ENCODE data around the gene DGKH. TPM values are rescaled to one million over a fixed set of nuclear protein-coding genes. Genes with fewer than 3 reads are reported as not detected.

DGKH gene
- polyA plus RNA-seq, 1 donor from 2014 or later: 3.5 TPM

DNA sequence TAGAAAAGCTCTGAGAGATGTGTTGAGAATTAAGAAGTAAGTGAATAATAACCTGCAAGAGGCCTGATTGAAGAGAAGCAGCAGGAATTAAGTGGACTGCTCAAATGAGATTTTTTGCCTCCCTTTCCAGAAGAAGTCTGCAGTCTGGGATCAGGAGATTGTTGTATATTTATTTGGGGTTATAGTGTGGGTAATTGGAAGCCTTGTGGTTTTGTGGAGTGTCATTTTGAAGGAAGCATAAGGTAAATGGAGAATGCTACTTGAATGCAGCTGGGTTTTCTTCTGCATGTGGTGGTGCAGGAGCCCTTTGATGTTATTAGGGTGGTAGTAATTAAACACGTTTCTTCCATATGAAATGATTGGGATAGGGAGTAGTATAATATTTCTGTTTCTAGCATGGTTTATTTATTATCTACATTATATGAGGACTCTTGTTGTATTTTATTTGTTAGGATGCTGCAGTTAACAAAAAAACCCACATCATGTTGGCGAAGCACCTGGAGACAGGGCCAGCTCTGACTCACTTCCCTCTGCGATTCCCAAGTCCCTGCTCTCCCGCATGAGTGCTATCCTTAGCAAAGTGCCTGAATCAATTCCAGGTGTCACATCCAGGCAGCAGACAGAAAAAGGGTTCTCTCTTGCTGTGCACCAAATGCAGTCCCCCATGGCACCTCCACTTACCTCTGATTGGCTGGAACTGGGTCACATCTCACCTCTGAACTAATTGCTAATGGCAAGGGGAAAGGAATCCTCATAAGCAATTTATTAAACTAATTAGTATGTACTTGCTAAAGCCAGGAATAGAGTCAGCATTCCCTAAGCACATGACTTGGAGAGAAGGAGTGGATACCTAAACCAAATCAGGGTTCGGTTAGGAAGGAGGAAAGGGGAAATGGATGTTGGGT, 54.8 kb downstream of the DGKH start:
- H3K36me3 ChIP-seq (ENCODE audit: insufficient read depth, low read length): no peaks in the 10 kb centered on the region
- no peak overlapping the region for H3K9ac ChIP-seq (ENCODE audit: low read length)
- no peak overlapping the region for H3K4me2 ChIP-seq (ENCODE audit: low read length)
- H3F3A ChIP-seq (ENCODE audit: insufficient read depth, low read length, poor library complexity, severe bottlenecking): no peaks in the 10 kb centered on the region
- no peaks in the 10 kb centered on the region for H3K9me2 ChIP-seq (ENCODE audit: insufficient read depth, low read length)
- no peaks in the 10 kb centered on the region for H4K20me1 ChIP-seq (ENCODE audit: insufficient read depth)
- H3K27me3 ChIP-seq (ENCODE audit: insufficient read depth, low read depth, low read length): no peaks in the 10 kb centered on the region
- no peak for TF ChIP-seq MXI1 (conservative IDR thresholded peaks at IDR 0.05; ENCODE audit: poor library complexity, severe bottlenecking)
- TF ChIP-seq, protein P1, sequence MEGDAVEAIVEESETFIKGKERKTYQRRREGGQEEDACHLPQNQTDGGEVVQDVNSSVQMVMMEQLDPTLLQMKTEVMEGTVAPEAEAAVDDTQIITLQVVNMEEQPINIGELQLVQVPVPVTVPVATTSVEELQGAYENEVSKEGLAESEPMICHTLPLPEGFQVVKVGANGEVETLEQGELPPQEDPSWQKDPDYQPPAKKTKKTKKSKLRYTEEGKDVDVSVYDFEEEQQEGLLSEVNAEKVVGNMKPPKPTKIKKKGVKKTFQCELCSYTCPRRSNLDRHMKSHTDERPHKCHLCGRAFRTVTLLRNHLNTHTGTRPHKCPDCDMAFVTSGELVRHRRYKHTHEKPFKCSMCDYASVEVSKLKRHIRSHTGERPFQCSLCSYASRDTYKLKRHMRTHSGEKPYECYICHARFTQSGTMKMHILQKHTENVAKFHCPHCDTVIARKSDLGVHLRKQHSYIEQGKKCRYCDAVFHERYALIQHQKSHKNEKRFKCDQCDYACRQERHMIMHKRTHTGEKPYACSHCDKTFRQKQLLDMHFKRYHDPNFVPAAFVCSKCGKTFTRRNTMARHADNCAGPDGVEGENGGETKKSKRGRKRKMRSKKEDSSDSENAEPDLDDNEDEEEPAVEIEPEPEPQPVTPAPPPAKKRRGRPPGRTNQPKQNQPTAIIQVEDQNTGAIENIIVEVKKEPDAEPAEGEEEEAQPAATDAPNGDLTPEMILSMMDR (IDR thresholded peaks at IDR 0.05; ENCODE audit: poor library complexity, severe bottlenecking): no peak
- TF ChIP-seq EP300 (conservative IDR thresholded peaks at IDR 0.05; ENCODE audit: poor library complexity, severe bottlenecking): no peak
- TF ChIP-seq TAF1 (IDR thresholded peaks at IDR 0.05; ENCODE audit: low read depth): no peak
- TF ChIP-seq, protein P2, sequence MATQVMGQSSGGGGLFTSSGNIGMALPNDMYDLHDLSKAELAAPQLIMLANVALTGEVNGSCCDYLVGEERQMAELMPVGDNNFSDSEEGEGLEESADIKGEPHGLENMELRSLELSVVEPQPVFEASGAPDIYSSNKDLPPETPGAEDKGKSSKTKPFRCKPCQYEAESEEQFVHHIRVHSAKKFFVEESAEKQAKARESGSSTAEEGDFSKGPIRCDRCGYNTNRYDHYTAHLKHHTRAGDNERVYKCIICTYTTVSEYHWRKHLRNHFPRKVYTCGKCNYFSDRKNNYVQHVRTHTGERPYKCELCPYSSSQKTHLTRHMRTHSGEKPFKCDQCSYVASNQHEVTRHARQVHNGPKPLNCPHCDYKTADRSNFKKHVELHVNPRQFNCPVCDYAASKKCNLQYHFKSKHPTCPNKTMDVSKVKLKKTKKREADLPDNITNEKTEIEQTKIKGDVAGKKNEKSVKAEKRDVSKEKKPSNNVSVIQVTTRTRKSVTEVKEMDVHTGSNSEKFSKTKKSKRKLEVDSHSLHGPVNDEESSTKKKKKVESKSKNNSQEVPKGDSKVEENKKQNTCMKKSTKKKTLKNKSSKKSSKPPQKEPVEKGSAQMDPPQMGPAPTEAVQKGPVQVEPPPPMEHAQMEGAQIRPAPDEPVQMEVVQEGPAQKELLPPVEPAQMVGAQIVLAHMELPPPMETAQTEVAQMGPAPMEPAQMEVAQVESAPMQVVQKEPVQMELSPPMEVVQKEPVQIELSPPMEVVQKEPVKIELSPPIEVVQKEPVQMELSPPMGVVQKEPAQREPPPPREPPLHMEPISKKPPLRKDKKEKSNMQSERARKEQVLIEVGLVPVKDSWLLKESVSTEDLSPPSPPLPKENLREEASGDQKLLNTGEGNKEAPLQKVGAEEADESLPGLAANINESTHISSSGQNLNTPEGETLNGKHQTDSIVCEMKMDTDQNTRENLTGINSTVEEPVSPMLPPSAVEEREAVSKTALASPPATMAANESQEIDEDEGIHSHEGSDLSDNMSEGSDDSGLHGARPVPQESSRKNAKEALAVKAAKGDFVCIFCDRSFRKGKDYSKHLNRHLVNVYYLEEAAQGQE (IDR thresholded peaks at IDR 0.05; ENCODE audit: borderline replicate concordance): no peak
- no peak for TF ChIP-seq POLR2AphosphoS5 (IDR thresholded peaks at IDR 0.05)
- no peak for TF ChIP-seq SMC3 (conservative IDR thresholded peaks at IDR 0.05; ENCODE audit: poor library complexity)
- no peak overlapping the region for H3K4me3 ChIP-seq (ENCODE audit: low read length)
- no peaks in the 10 kb centered on the region for H3K79me2 ChIP-seq (replicated peaks; ENCODE audit: insufficient read depth, low read length)
- H3K27ac ChIP-seq (ENCODE audit: low read length): no peak overlapping the region
- H3K9me3 ChIP-seq (ENCODE audit: low read length): no peaks in the 10 kb centered on the region
- no peak overlapping the region for H2AFZ ChIP-seq (ENCODE audit: low read depth, low read length)

DNA sequence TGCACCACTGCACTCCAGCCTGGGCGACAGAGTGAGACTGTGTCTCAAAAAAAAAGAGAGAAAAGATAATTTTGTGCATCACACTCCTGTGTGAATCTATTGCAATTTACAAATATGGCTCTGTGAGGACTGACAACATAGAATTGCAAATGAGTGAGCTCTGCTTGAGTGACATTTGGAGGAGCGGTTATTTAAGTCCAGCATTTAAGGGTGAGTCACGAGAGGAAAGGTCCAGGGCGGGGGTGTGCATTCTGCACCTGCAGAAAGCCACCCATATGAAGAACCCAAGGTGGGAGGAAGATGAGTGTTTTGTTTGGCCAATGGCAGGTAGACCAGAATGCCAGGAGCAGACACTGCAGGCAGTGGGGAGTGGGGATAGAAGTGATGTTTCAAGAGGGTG, 58.5 kb downstream of the DGKH start:
- no peaks in the 10 kb centered on the region for H3F3A ChIP-seq (ENCODE audit: insufficient read depth, low read length, poor library complexity, severe bottlenecking)
- TF ChIP-seq, protein P1 (IDR thresholded peaks at IDR 0.05; ENCODE audit: poor library complexity, severe bottlenecking): no peak
- TF ChIP-seq, protein P2 (IDR thresholded peaks at IDR 0.05; ENCODE audit: borderline replicate concordance): no peak
- TF ChIP-seq EP300 (conservative IDR thresholded peaks at IDR 0.05; ENCODE audit: poor library complexity, severe bottlenecking): no peak
- no peak for TF ChIP-seq POLR2AphosphoS5 (IDR thresholded peaks at IDR 0.05)
- TF ChIP-seq EZH2 (IDR thresholded peaks at IDR 0.05; ENCODE audit: borderline replicate concordance, insufficient read depth, low read length, poor library complexity, severe bottlenecking): no peak
- TF ChIP-seq SMC3 (conservative IDR thresholded peaks at IDR 0.05; ENCODE audit: poor library complexity): no peak
- TF ChIP-seq RAD21 (conservative IDR thresholded peaks at IDR 0.05): no peak
- TF ChIP-seq TAF1 (IDR thresholded peaks at IDR 0.05; ENCODE audit: low read depth): no peak
- no peak for TF ChIP-seq MXI1 (conservative IDR thresholded peaks at IDR 0.05; ENCODE audit: poor library complexity, severe bottlenecking)
- no peaks in the 10 kb centered on the region for H3K9me3 ChIP-seq (ENCODE audit: low read length)
- H3K4me3 ChIP-seq (ENCODE audit: low read length): no peak overlapping the region
- no peaks in the 10 kb centered on the region for H4K20me1 ChIP-seq (ENCODE audit: insufficient read depth)
- no peaks in the 10 kb centered on the region for H3K36me3 ChIP-seq (ENCODE audit: insufficient read depth, low read length)
- no peaks in the 10 kb centered on the region for H3K79me2 ChIP-seq (replicated peaks; ENCODE audit: insufficient read depth, low read length)
- H3K4me2 ChIP-seq (ENCODE audit: low read length): no peak overlapping the region
- no peak overlapping the region for H3K27ac ChIP-seq (ENCODE audit: low read length)
- no peaks in the 10 kb centered on the region for H3K27me3 ChIP-seq (ENCODE audit: insufficient read depth, low read depth, low read length)
- no peak overlapping the region for H2AFZ ChIP-seq (ENCODE audit: low read depth, low read length)
- no peak overlapping the region for H3K9ac ChIP-seq (ENCODE audit: low read length)
- no peaks in the 10 kb centered on the region for H3K9me2 ChIP-seq (ENCODE audit: insufficient read depth, low read length)

Data from neural cell (in vitro differentiated cells).